DMS79 (cell line): Measurements from ENCODE around the gene TMEM190.

Experiments
- DNase-seq: peaks from one replicate; lab custom pipeline; 2025; lab: John Stamatoyannopoulos, UW

The TMEM190 gene

GRCh38 chr19:55423225-55424005, 46.8 kb downstream of the TMEM190 start:
- DNase-seq, result no peak

- DNase-seq, result no peak
These were observed 47.9 kb downstream of the TMEM190 start for GRCh38 chr19:55424518-55424917.

GRCh38 chr19:55426042-55426441, 49.4 kb downstream of the TMEM190 start:
- DNase-seq, result no peak
